ENCODE data around the gene GOLGA2.

The GOLGA2 gene, protein sequence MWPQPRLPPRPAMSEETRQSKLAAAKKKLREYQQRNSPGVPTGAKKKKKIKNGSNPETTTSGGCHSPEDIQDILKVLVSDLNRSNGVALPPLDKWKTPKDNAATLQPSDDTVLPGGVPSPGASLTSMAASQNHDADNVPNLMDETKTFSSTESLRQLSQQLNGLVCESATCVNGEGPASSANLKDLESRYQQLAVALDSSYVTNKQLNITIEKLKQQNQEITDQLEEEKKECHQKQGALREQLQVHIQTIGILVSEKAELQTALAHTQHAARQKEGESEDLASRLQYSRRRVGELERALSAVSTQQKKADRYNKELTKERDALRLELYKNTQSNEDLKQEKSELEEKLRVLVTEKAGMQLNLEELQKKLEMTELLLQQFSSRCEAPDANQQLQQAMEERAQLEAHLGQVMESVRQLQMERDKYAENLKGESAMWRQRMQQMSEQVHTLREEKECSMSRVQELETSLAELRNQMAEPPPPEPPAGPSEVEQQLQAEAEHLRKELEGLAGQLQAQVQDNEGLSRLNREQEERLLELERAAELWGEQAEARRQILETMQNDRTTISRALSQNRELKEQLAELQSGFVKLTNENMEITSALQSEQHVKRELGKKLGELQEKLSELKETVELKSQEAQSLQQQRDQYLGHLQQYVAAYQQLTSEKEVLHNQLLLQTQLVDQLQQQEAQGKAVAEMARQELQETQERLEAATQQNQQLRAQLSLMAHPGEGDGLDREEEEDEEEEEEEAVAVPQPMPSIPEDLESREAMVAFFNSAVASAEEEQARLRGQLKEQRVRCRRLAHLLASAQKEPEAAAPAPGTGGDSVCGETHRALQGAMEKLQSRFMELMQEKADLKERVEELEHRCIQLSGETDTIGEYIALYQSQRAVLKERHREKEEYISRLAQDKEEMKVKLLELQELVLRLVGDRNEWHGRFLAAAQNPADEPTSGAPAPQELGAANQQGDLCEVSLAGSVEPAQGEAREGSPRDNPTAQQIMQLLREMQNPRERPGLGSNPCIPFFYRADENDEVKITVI

DNA sequence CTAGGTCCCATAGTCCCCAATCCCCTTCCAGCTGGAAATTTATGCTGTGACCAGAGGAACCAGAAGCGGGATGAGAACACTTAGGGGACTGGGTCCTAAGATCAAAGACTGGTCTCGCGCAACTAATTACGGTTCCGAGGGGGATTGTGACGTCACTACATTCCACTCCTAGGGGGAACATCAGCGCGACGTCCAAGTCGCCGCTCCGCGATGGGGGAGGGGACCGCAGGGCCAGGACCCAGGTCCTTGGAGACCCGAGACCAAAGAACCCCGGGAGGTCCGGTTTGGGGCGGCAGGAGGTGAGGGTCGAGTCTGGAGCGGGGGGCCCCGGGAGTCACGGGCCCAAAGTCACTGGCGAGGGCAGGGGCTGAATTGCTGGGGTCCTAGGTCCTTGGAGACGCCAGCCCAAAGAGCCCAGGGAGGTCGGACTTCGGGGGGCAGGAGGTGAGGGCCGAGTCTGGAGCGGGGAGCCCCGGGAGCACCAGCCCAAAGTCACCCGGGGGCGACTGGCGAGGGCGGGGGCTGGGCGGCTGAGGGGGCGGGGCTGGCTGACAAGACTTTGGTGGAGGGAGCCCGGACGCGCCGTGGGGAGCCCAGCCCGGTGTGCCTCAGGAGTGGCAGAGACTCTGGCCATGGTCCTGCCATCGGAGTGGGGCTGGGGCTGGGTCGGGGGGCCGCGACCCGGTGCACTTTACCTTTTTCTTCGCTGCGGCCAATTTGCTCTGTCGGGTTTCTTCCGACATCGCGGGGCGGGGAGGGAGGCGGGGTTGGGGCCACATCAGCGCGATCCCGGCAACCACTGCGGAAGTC, at the start of gene GOLGA2:
Gene GOLGA2 (minus strand): TSS at position 810 of the 810 bp plus-strand sequence. CDS start 31 bp downstream, at position 779.
- peak within 1 kb of the TSS; percentile 92 for H3K4me3 ChIP-seq (ENCODE audit: low read depth, low read length)
- TF ChIP-seq, protein P1, sequence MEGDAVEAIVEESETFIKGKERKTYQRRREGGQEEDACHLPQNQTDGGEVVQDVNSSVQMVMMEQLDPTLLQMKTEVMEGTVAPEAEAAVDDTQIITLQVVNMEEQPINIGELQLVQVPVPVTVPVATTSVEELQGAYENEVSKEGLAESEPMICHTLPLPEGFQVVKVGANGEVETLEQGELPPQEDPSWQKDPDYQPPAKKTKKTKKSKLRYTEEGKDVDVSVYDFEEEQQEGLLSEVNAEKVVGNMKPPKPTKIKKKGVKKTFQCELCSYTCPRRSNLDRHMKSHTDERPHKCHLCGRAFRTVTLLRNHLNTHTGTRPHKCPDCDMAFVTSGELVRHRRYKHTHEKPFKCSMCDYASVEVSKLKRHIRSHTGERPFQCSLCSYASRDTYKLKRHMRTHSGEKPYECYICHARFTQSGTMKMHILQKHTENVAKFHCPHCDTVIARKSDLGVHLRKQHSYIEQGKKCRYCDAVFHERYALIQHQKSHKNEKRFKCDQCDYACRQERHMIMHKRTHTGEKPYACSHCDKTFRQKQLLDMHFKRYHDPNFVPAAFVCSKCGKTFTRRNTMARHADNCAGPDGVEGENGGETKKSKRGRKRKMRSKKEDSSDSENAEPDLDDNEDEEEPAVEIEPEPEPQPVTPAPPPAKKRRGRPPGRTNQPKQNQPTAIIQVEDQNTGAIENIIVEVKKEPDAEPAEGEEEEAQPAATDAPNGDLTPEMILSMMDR (IDR thresholded peaks at IDR 0.05; ENCODE audit: borderline replicate concordance, insufficient read depth, low read depth, low read length): no peak

- TF ChIP-seq, protein P1 (IDR thresholded peaks at IDR 0.05; ENCODE audit: borderline replicate concordance, insufficient read depth, low read depth, low read length): no peak
- H3K4me3 ChIP-seq (ENCODE audit: low read depth, low read length): no peak overlapping the region
These were observed 48.6 kb upstream of the GOLGA2 start for GRCh38 chr9:128324401-128324800.

GRCh38 chr9:128323791-128324190, 48.0 kb upstream of the GOLGA2 start:
- TF ChIP-seq, protein P1 (IDR thresholded peaks at IDR 0.05; ENCODE audit: borderline replicate concordance, insufficient read depth, low read depth, low read length): no peak
- no peak overlapping the region for H3K4me3 ChIP-seq (ENCODE audit: low read depth, low read length)

- peak overlapping the region; percentile 83 for H3K4me3 ChIP-seq (ENCODE audit: low read depth, low read length)
- TF ChIP-seq, protein P1 (IDR thresholded peaks at IDR 0.05; ENCODE audit: borderline replicate concordance, insufficient read depth, low read depth, low read length): no peak
These were observed 47.5 kb upstream of the GOLGA2 start for GRCh38 chr9:128323212-128323730.

DNA sequence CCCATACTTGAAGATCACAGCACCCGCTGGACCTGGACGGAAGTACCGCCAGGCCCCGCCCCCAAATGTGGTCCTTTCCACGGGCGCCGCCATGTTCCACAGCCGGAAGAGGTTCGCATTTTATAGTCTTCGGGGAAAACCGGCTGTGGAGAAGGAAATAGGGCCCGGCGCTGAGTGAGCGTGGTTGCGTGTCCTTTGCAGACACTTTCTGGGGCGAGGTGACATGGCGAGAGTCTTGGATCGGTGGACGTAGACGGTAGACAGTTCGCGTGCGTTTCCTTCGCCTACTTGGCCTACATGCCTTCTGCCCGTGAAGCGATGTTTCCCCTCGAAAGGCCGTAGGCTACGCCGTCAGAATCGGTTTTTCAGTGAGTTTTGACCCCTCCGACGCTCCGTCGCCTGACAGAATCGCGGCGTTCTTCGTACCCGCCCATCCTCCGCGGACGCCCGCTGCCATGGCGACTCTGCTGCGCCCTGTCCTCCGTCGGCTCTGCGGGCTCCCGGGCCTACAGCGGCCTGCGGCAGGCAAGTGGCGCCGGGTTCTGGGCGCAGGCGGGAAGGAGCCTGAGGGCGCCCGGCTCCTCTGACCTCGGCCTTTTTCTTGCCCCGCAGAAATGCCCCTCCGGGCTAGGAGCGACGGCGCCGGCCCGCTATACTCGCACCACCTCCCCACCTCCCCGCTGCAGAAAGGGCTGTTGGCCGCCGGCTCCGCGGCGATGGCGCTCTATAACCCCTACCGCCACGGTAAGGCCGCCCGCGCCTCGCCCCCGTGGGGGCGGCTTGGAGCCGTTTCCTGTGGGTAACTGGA, 46.8 kb upstream of the GOLGA2 start, which contains the start of the genes COQ4 and TRUB2:
Gene COQ4 (plus strand): TSS at position 436 of the 808 bp plus-strand sequence. CDS start 20 bp downstream, at position 456.
Gene TRUB2 (minus strand): TSS at position 44 of the 808 bp plus-strand sequence. CDS start 39 bp downstream, at position 5.
- TF ChIP-seq, protein P1 (IDR thresholded peaks at IDR 0.05; ENCODE audit: borderline replicate concordance, insufficient read depth, low read depth, low read length): no peak
- peak within 1 kb of the TSS; percentile 83 for H3K4me3 ChIP-seq (ENCODE audit: low read depth, low read length)

All from GM12875 (cell line).